RCC 7860 (cell line): Measurements from ENCODE around the gene PLA2G4C.

Source experiments
- DNase-seq: peaks from one replicate; pipeline ENCODE4 v3.0.0-alpha.2; 2015; ENCODE audit warnings: low spot score
- FAIRE-seq: peaks from 2 replicates; lab custom pipeline; 2012; peaks lifted over from hg19 to GRCh38; lab: Jason Lieb, UNC

PLA2G4C gene

GRCh38 chr19:48000846-48001245 is 109.8 kb downstream of the PLA2G4C start:
- FAIRE-seq = no peak
- DNase-seq = no peak

GRCh38 chr19:47998800-47999199 is 111.8 kb downstream of the PLA2G4C start:
- no peak for FAIRE-seq
- DNase-seq = no peak
